KMS-11 (cell line): ENCODE data around the gene PTPN22.

Source experiments
- H2AFZ ChIP-seq: fragments of 200-600 bp; sonication (generic); 2 replicates; pipeline ENCODE4 v1.6.1; 2016; ENCODE audit warnings: antibody characterized with exemption, mixed run types, low read depth
- H3K27ac ChIP-seq: fragments of 200-600 bp; sonication (generic); 2 replicates; pipeline ENCODE4 v1.6.1; 2016; ENCODE audit warnings: mild to moderate bottlenecking, mixed run types
- H3K27me3 ChIP-seq: fragments of 200-600 bp; sonication (generic); 2 replicates; pipeline ENCODE4 v1.6.1; 2017; ENCODE audit warnings: mild to moderate bottlenecking, low read depth, mixed run types, moderate library complexity; ENCODE audit not compliant: insufficient read depth
- H3K36me3 ChIP-seq: fragments of 200-600 bp; sonication (generic); 2 replicates; pipeline ENCODE4 v1.6.1; 2017; ENCODE audit warnings: mild to moderate bottlenecking, mixed run types; ENCODE audit not compliant: insufficient read depth
- H3K4me1 ChIP-seq: fragments of 200-600 bp; sonication (generic); 2 replicates; pipeline ENCODE4 v1.6.1; 2016; ENCODE audit warnings: mild to moderate bottlenecking, low read depth, mixed run types; ENCODE audit not compliant: poor library complexity, severe bottlenecking
- H3K4me2 ChIP-seq: fragments of 200-600 bp; sonication (generic); 2 replicates; pipeline ENCODE4 v1.7.0; 2016; ENCODE audit warnings: mild to moderate bottlenecking, mixed run types
- H3K4me3 ChIP-seq: fragments of 200-600 bp; sonication (generic); IDR thresholded peaks from 2 replicates; pipeline ENCODE4 v1.6.1; 2017; ENCODE audit warnings: low read depth, low read length, mixed read lengths; ENCODE audit not compliant: insufficient read depth
- H3K79me2 ChIP-seq: fragments of 200-600 bp; sonication (generic); 2 replicates; pipeline ENCODE4 v1.6.1; 2016; ENCODE audit warnings: low read depth, mixed run types; ENCODE audit not compliant: insufficient read depth
- H3K9ac ChIP-seq: fragments of 200-600 bp; sonication (generic); 2 replicates; pipeline ENCODE4 v1.6.1; 2016; ENCODE audit warnings: mild to moderate bottlenecking, mixed run types
- H4K20me1 ChIP-seq: fragments of 200-600 bp; sonication (generic); 2 replicates; pipeline ENCODE4 v1.6.1; 2016; ENCODE audit warnings: mild to moderate bottlenecking, mixed run types; ENCODE audit not compliant: insufficient read depth
- CTCF ChIP-seq: fragments of 200-600 bp; sonication (generic); conservative IDR thresholded peaks from 2 replicates; pipeline ENCODE4 v1.6.1; 2017; ENCODE audit warnings: low read depth, mild to moderate bottlenecking, antibody characterized with exemption, low read length, moderate library complexity, mixed read lengths

The PTPN22 gene

DNA sequence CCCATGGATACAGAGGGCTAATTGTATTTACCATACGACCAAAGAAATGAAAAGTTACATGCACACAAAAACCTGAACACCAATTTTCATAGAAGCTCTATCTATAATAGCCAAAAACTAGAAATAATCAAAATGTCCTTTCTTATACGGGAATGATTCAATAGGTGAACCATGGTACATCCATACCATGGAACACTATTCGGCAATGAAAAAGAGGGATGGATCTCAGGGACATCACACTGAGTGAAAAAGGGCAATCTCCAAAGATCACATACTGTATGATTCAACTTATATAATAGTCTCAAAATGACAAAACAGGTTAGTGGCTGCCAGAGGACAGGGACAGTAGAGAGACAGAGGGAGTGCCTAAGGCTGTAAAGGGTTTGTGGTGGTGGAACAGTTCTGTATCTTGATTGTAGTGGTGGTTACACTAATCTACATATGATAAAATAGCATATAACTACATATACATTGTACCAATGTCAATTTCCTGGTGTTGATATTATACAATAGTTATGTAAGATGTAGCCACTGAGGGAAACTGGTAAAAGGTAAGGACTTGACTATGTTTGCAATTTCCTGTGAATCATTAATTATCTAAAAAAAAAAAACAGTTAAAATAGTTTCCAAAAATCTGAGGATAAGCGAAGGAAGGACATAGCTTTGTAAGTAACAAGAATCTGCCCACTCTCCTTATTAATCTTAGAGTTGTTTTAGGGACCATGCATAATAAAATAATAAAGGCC lies 62.9 kb downstream of the PTPN22 start:
- H3K79me2 ChIP-seq: peaks cover 75% of the 10 kb centered on the region
- H3K4me3 ChIP-seq: no peak overlapping the region
- no peak overlapping the region for H3K9ac ChIP-seq
- no peak overlapping the region for H2AFZ ChIP-seq
- no peak for TF ChIP-seq CTCF
- H3K27me3 ChIP-seq: no peaks in the 10 kb centered on the region
- H3K4me1 ChIP-seq: peaks cover 21% of the 10 kb centered on the region
- H3K4me2 ChIP-seq: no peak overlapping the region; the same call in 1 of the 2 replicates
- H3K27ac ChIP-seq: no peak overlapping the region
- H4K20me1 ChIP-seq: no peaks in the 10 kb centered on the region
- H3K36me3 ChIP-seq: no peaks in the 10 kb centered on the region

DNA sequence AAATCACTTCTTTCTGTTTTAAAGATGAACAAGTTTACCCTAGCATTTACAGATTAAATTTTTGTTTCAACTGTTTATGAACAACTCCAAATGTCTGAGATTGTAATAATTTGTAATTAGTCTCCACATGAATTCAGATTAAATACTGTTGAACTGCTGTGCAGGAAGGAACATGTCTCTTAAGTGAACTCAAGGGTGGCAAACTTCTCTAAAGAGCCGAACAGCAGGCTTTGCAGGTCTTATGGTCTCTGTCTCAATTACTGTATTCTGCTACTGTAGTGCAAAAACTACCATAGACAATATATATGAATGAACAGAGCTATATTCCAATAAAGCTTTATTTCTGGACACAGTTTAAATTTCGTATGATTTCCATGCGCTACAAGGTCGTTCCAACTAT lies 65.9 kb downstream of the PTPN22 start:
- Histone ChIP-seq H3K27me3 (no peaks in the 10 kb centered on the region), H3K79me2 (peaks cover 73% of the 10 kb centered on the region), H2AFZ (no peak overlapping the region), H3K9ac (no peak overlapping the region), H3K4me2 (no peak overlapping the region), H4K20me1 (no peaks in the 10 kb centered on the region), H3K4me3 (no peak overlapping the region), H3K4me1 (peaks cover 34% of the 10 kb centered on the region), H3K27ac (no peak overlapping the region), H3K36me3 (no peaks in the 10 kb centered on the region)
- TF ChIP-seq CTCF: no peak

GRCh38 chr1:113805256-113805531 lies 66.3 kb downstream of the PTPN22 start:
- Histone ChIP-seq H3K79me2 (peaks cover 69% of the 10 kb centered on the region), H3K9ac (no peak overlapping the region), H3K27ac (no peak overlapping the region), H3K36me3 (no peaks in the 10 kb centered on the region), H3K4me3 (no peak overlapping the region), H2AFZ (no peak overlapping the region), H3K27me3 (no peaks in the 10 kb centered on the region), H4K20me1 (no peaks in the 10 kb centered on the region), H3K4me2 (no peak overlapping the region), H3K4me1 (peaks cover 34% of the 10 kb centered on the region)
- no peak for TF ChIP-seq CTCF

GRCh38 chr1:113804421-113805255 lies 66.9 kb downstream of the PTPN22 start:
- Histone ChIP-seq H3K36me3 (no peaks in the 10 kb centered on the region), H3K79me2 (peaks cover 63% of the 10 kb centered on the region), H4K20me1 (no peaks in the 10 kb centered on the region), H3K4me1 (peaks cover 28% of the 10 kb centered on the region), H2AFZ (no peak overlapping the region), H3K4me2 (no peak overlapping the region), H3K4me3 (no peak overlapping the region), H3K27me3 (no peaks in the 10 kb centered on the region), H3K27ac (no peak overlapping the region), H3K9ac (no peak overlapping the region)
- no peak for TF ChIP-seq CTCF
